NCI-H1092 (cell line): ENCODE results near the gene LYPLAL1.
"Not testable (repeated sequence)": the region's sequence is repeated elsewhere in the genome, so short reads cannot be mapped to it uniquely, and the experiment has no call there.

ENCODE experiments used
- DNase-seq: peaks from one replicate; lab custom pipeline; 2025; lab: John Stamatoyannopoulos, UW

Gene LYPLAL1

GRCh38 chr1:219215477-219215876, 41.8 kb downstream of the LYPLAL1 start:
- DNase-seq, result no peak

- no peak for DNase-seq
These were observed 47.3 kb downstream of the LYPLAL1 start for GRCh38 chr1:219220945-219221344.

GRCh38 chr1:219223496-219223895, 49.8 kb downstream of the LYPLAL1 start:
- no peak for DNase-seq

DNA sequence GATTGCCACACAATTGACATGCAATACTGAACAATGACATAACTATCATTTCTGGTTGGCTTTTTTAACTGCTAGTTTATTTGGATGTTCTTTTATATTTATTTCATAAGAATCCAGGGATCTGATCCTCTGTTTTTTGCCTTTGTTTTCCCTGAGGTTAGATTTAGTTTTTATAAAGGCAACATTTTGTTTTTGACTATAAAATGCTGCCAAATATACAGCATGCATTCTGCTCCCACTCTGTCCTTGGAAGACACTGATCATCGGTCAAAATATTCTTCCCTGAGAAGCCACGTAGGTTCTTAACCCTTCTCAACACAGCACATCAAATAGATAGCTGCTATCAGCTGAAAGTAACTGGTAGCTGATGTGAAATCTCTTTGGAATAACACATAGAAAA, 52.5 kb downstream of the LYPLAL1 start:
- no peak for DNase-seq

- DNase-seq, result no peak
These were observed 53.8 kb downstream of the LYPLAL1 start for GRCh38 chr1:219227360-219228057.

GRCh38 chr1:219228058-219228419, 54.4 kb downstream of the LYPLAL1 start:
- DNase-seq, result no peak

- no peak for DNase-seq
These were observed 59.2 kb downstream of the LYPLAL1 start for GRCh38 chr1:219232890-219233289.

DNA sequence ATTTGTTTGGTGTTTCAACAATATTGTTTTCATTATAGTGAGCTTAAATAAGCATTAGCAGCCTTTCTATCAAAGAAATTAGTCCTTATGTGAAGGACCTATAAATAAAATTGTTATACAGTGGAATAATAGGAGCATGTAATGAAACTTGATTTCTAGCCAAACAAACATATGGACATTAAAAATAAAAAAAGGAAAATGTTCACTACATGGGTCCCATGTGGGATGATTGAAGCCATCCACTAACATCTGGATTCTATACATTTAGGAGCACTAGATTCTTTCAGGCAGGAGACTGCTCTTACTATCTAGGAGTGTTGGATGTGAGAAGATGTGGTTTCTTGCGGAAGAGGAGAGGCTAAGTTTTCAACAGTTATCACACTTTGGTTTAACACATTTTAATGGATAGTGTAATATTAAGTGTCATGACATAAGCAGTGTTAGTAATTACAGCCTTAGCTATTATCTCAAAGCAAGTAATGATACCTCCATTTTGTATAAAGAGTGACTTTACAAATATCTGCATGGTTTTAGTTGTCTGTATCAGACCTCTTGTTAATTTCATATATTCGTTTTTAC, 62.3 kb downstream of the LYPLAL1 start:
- DNase-seq, result no peak

DNA sequence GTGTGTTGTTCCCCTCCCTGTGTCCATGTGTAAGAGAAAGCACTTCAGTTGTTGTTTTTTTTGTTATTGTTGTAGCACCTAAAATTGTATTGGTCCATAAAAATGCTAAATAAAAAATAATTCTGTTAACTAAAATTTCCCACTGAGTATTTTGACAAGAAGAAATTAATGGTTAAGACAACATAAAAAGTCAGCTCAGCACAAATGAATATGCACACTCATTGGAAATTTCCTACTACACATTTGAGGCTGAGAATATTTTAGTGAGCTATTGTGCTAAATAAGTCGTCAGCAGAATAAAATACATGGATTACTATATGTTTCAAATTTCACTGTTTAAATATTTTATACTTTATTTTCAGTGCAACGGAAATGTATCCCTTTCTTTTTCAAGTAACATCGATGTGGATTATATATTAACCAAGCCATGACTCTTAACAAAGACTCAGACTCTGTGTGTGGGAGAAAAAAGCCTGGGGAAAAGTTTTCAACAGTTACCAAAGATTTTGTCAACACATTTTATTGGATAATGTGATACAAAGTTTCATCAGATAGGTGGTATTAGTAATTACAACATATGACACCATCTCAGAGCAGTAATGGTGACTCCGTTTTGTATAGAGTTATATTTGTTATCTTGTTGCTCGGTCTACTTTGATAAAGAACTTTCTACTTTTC, 63.4 kb downstream of the LYPLAL1 start:
- no peak for DNase-seq

GRCh38 chr1:219239518-219239917, 65.8 kb downstream of the LYPLAL1 start:
- DNase-seq, result no peak

GRCh38 chr1:219244864-219245263, 71.2 kb downstream of the LYPLAL1 start:
- no peak for DNase-seq

DNA sequence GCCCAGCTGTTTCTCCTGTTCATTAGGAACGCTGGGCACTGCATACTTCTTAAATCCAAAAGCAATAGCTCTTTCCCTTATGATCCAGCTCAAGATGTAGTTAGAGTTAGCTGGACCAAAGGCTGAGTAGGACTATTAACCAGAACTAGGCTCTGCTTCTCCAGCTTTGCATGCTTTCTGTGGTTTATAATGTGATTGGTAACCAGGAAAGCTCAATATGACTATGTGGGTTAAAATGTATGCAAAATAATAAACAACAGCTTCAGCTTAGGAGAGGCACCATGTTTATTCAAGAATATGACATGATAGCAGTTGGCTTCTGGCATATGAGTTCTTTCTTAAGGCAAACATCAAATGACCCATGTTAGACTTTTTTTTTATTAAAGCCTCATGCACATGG, 73.8 kb downstream of the LYPLAL1 start:
- DNase-seq, result no peak

DNA sequence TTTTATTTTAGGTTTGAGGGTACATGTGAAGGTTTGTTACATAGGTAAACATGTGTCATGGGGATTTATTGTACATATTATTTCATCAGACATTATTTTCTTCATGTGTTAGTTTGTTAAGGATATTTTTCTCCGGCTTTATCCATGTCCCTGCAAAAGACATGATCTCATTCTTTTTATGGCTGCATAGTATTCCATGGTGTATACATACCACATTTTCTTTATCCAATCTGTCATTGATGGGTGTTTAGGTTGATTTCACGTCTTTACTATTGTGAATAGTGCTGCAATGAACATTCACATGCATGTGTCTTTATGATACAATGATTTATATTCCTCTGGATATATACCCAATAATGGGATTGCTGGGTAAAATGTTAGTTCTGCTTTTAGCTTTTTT, 76.8 kb downstream of the LYPLAL1 start:
- not testable (repeated sequence) for DNase-seq

DNA sequence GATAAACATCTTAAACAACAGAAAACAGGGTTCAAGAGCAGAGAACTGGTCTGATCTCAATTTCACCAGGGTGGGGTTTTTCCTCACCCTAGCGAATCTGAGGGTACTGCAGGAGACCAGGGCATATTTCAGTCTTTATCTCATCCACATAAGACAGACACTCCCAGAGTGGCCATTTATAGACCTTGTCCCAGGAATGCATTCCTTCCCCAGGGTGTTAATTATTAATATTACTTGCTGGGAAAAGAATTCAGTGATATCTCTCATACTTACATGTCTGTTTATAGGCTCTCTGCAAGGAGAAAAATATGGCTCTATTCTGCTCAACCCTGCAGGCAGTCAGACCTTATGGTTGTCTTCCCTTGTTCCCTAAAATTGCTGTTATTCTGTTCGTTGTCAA, 84.1 kb downstream of the LYPLAL1 start:
- no peak for DNase-seq

DNA sequence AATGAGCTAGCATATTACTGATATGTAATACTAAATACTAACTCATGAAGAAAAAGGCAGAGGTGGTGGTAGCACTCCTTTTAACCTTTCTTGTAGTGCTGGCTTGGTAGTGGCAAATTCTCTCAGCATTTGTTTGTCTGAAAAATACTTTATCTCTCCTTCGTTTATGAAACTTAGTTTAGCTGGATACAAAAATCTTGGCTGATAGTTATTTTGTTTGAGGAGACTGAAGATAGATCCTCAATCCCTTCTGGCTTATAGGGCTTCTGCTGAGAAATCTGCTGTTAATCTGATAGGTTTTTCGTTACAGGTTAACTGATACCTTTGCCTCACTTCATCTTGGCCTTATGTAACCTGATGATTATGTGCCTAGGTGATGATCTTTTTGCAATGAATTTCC, 87.8 kb downstream of the LYPLAL1 start:
- DNase-seq, result no peak
